Loucy (cell line): ENCODE results near the gene IFNA1.

Experiments used
- H2AFZ ChIP-seq: fragments of 200-600 bp; sonication (generic); 2 replicates; pipeline ENCODE4 v1.6.0; 2016; ENCODE audit warnings: antibody characterized with exemption, mild to moderate bottlenecking, low read length, moderate library complexity
- H3F3A ChIP-seq: fragments of 200-600 bp; 2 replicates; pipeline ENCODE4 v1.6.0; 2016; ENCODE audit warnings: antibody characterized with exemption, low read depth, mild to moderate bottlenecking
- H3K27me3 ChIP-seq: fragments of 200-600 bp; sonication (generic); 2 replicates; pipeline ENCODE4 v1.6.1; 2014; ENCODE audit warnings: low read length, mild to moderate bottlenecking; ENCODE audit not compliant: insufficient read depth, poor library complexity, severe bottlenecking
- H3K36me3 ChIP-seq: fragments of 200-600 bp; sonication (generic); 2 replicates; pipeline ENCODE4 v1.6.1; 2016; ENCODE audit warnings: low read length; ENCODE audit not compliant: insufficient read depth
- H3K4me1 ChIP-seq: fragments of 200-600 bp; sonication (generic); 2 replicates; pipeline ENCODE4 v1.5.1; 2014; ENCODE audit warnings: low read length, mild to moderate bottlenecking; ENCODE audit not compliant: insufficient read depth, poor library complexity, severe bottlenecking
- H3K4me2 ChIP-seq: fragments of 200-600 bp; sonication (generic); 2 replicates; pipeline ENCODE4 v1.6.0; 2014; ENCODE audit warnings: antibody characterized with exemption, low read length, low read depth, mild to moderate bottlenecking; ENCODE audit not compliant: poor library complexity, severe bottlenecking
- H3K4me3 ChIP-seq: fragments of 200-600 bp; sonication (generic); 2 replicates; pipeline ENCODE4 v1.5.1; 2014; ENCODE audit warnings: low read length, mild to moderate bottlenecking, mixed read lengths; ENCODE audit not compliant: poor library complexity, severe bottlenecking
- H3K79me2 ChIP-seq: fragments of 200-600 bp; sonication (generic); 2 replicates; pipeline ENCODE4 v1.6.1; 2014; ENCODE audit warnings: low read length; ENCODE audit not compliant: insufficient read depth
- H3K9ac ChIP-seq: fragments of 200-600 bp; sonication (generic); 2 replicates; pipeline ENCODE4 v1.6.0; 2014; ENCODE audit warnings: mild to moderate bottlenecking, low read depth, low read length, moderate library complexity; ENCODE audit not compliant: poor library complexity, severe bottlenecking
- H3K9me2 ChIP-seq: fragments of 200-600 bp; sonication (generic); replicated peaks from 2 replicates; pipeline ENCODE4 v1.6.1; 2016; ENCODE audit warnings: low read depth, low read length, mixed read lengths
- H3K9me3 ChIP-seq: fragments of 200-600 bp; sonication (generic); 2 replicates; pipeline ENCODE4 v1.6.1; 2014; ENCODE audit warnings: mild to moderate bottlenecking, antibody characterized with exemption, low read length, low read depth; ENCODE audit not compliant: insufficient read depth
- H4K20me1 ChIP-seq: fragments of 200-600 bp; sonication (generic); 2 replicates; pipeline ENCODE4 v1.6.0; 2014; ENCODE audit warnings: antibody characterized with exemption, low read length, mild to moderate bottlenecking; ENCODE audit not compliant: insufficient read depth, poor library complexity, severe bottlenecking
- EZH2phosphoT487 ChIP-seq: fragments of 200-600 bp; IDR thresholded peaks from 2 replicates; pipeline ENCODE4 v1.6.1; 2018; ENCODE audit warnings: antibody characterized with exemption, mild to moderate bottlenecking, moderate library complexity, borderline replicate concordance
- TF ChIP-seq, protein P1 (sequence below): fragments of 200-600 bp; sonication (generic); conservative IDR thresholded peaks from 2 replicates; pipeline ENCODE4 v1.5.1; 2014; ENCODE audit warnings: mild to moderate bottlenecking, antibody characterized with exemption, low read length

Gene IFNA1

DNA sequence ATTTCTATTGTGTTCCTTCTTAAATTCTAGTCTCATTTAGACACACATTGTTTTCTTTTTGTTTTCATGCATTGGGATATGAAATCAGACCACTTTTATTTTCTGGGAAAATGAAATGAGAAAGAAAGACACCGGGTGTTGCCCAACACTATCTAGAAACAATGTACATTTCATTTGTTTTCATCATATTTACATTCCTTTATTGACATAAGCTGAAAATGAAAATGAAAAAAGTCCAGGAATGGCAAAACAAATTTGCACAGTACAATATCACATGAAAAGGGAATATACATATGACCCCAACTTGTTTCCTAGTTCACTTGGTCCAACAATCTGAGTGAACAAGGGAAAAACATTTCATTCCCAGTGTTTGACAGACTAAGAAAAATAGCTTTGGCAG lies 21.1 kb downstream of the IFNA1 start:
- Histone ChIP-seq H3K4me2 (no peak overlapping the region), H3K27me3 (no peaks in the 10 kb centered on the region), H3K9me3 (no peaks in the 10 kb centered on the region), H3K79me2 (no peaks in the 10 kb centered on the region), H2AFZ (no peak overlapping the region), H3F3A (no peaks in the 10 kb centered on the region), H3K9me2 (no peaks in the 10 kb centered on the region), H3K9ac (no peak overlapping the region), H3K4me1 (no peaks in the 10 kb centered on the region), H3K36me3 (no peaks in the 10 kb centered on the region), H4K20me1 (no peaks in the 10 kb centered on the region), H3K4me3 (no peak overlapping the region)
- TF ChIP-seq, protein P1, sequence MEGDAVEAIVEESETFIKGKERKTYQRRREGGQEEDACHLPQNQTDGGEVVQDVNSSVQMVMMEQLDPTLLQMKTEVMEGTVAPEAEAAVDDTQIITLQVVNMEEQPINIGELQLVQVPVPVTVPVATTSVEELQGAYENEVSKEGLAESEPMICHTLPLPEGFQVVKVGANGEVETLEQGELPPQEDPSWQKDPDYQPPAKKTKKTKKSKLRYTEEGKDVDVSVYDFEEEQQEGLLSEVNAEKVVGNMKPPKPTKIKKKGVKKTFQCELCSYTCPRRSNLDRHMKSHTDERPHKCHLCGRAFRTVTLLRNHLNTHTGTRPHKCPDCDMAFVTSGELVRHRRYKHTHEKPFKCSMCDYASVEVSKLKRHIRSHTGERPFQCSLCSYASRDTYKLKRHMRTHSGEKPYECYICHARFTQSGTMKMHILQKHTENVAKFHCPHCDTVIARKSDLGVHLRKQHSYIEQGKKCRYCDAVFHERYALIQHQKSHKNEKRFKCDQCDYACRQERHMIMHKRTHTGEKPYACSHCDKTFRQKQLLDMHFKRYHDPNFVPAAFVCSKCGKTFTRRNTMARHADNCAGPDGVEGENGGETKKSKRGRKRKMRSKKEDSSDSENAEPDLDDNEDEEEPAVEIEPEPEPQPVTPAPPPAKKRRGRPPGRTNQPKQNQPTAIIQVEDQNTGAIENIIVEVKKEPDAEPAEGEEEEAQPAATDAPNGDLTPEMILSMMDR: no peak
- TF ChIP-seq EZH2phosphoT487: no peak

DNA sequence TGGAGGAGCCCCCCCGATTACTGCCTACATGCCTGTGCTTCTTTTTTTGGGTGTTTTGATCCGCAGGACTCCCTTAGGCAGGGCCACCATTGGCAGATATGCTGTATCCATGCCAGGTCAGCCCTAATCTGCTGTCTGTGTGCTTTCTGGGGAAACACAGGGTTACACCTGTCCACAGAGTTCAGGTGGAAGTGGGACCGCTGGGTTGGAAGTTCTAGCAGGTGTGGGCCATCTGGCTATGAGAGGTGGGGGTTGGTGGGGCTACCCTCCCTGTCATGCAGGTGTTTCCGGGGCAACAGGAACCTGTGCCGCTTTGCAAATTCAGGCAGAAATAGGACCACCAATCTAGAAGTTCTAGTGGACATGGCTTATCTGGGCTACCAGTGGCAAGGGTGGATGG lies 24.9 kb downstream of the IFNA1 start:
- no peaks in the 10 kb centered on the region for H4K20me1 ChIP-seq
- H3K4me3 ChIP-seq: no peak overlapping the region
- H3K4me1 ChIP-seq: no peaks in the 10 kb centered on the region
- H3K27me3 ChIP-seq: no peaks in the 10 kb centered on the region
- H3K9ac ChIP-seq: no peak overlapping the region
- no peak overlapping the region for H3K4me2 ChIP-seq
- no peak overlapping the region for H2AFZ ChIP-seq
- no peaks in the 10 kb centered on the region for H3F3A ChIP-seq
- no peaks in the 10 kb centered on the region for H3K36me3 ChIP-seq
- no peaks in the 10 kb centered on the region for H3K9me2 ChIP-seq
- H3K9me3 ChIP-seq: no peaks in the 10 kb centered on the region
- TF ChIP-seq, protein P1: no peak
- TF ChIP-seq EZH2phosphoT487: no peak
- H3K79me2 ChIP-seq: no peaks in the 10 kb centered on the region

DNA sequence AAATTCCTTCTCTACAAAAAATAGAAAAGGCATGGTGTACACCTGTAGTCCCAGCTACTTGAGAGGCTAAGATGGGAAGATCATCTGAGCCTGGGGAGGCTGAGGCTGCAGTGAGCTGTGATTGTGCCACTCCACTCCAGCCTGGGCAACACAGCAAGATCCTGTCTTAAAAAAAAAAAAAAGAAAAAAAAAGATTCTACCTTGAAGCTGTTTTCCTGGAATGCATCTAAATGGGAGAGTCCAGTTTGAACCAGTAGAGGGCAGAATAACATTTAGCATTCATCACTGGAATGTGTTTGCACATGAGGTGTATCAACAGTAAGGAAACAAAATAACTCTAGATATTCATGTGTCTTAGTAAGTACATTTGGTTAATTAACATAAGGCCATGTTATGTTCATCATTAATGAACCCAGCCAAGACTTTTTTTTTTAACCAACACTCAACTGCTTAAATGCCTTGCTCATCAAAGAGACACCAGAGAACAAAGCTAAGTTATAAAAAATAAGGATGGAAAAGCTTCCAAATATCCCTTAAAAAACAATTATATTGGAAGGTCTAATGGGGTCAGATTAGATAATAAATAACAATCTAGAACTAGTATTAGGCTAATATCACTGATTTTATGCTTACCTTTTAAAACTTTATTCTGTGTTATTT lies 25.8 kb downstream of the IFNA1 start:
- H3K4me1 ChIP-seq: no peaks in the 10 kb centered on the region
- H3K9me3 ChIP-seq: no peaks in the 10 kb centered on the region
- no peaks in the 10 kb centered on the region for H3K36me3 ChIP-seq
- H3K79me2 ChIP-seq: no peaks in the 10 kb centered on the region
- no peak overlapping the region for H3K4me3 ChIP-seq
- H4K20me1 ChIP-seq: no peaks in the 10 kb centered on the region
- no peak overlapping the region for H2AFZ ChIP-seq
- H3K9me2 ChIP-seq: no peaks in the 10 kb centered on the region
- no peak for TF ChIP-seq EZH2phosphoT487
- TF ChIP-seq, protein P1: peak; percentile 66
- no peaks in the 10 kb centered on the region for H3F3A ChIP-seq
- H3K27me3 ChIP-seq: no peaks in the 10 kb centered on the region
- no peak overlapping the region for H3K9ac ChIP-seq
- no peak overlapping the region for H3K4me2 ChIP-seq
